KOPT-K1 (cell line): Measurements from ENCODE around the gene OSGIN1.

Source experiments
- H3K27ac ChIP-seq: fragments of 200-600 bp; sonication (generic); 2 replicates; pipeline ENCODE4 v1.5.1; 2016; ENCODE audit warnings: antibody characterized with exemption, mild to moderate bottlenecking, low read depth, low read length; ENCODE audit not compliant: poor library complexity, severe bottlenecking
- H3K36me3 ChIP-seq: fragments of 200-600 bp; sonication (generic); 2 replicates; pipeline ENCODE4 v1.5.1; 2017; ENCODE audit warnings: antibody characterized with exemption, mild to moderate bottlenecking, low read length, moderate library complexity; ENCODE audit not compliant: insufficient read depth
- H3K9me3 ChIP-seq: fragments of 200-600 bp; sonication (generic); 2 replicates; pipeline ENCODE4 v1.5.1; 2017; ENCODE audit warnings: antibody characterized with exemption, low read length, mild to moderate bottlenecking; ENCODE audit not compliant: insufficient read depth, poor library complexity, severe bottlenecking

Gene OSGIN1

DNA sequence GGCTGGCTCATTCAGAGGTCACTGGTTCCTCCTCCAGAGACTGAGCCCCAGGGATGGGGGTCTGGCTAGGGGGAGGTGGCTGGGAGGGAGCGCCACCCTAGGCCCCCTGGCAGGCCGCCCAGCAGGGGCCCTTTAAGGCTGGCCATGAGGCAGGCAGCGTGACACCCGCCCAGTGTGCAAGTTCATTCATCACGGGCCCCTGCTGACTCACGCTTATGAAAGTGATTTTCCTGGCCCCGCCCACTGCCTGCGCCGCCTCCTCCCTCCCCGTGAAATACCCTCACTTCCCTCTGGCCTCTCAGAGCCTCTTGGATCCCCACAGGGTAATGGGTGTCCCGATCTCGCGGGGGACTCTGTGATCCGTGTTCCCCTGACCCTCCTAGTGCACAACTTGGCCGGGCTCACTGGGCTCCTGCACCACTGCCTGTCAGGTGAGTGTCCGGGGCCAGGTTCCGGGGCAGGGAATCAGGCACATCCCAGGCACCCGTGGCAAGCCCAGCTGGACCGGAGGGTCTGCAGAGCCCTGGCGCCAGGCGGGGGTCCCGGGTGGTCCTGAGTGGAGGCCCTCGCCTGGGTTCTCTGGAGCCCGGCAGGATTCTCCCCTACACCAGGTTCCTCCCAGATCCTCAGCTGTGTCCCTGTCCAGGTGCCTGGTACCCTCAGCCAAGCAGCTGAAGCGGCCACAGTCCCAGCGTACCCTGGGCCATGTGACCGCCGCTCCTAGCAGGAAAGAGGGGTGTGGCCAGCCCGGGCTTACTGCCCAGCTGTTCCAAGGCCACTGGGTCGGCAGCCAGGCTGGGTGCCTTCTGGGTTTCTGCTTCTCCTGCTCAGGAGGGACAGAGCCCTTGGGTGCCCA, at the start of gene OSGIN1:
OSGIN1 (plus strand) TSS at position 301 of the 856 bp plus-strand sequence. CDS start 4,432 bp downstream, outside the sequence.
- Histone ChIP-seq H3K9me3 (no peaks in the 10 kb centered on the region), H3K27ac (no peak within 1 kb of the TSS), H3K36me3 (no peaks in the 10 kb centered on the region)

GRCh38 chr16:83903751-83904150, 49.3 kb upstream of the OSGIN1 start:
- Histone ChIP-seq H3K36me3 (peaks cover 14% of the 10 kb centered on the region), H3K27ac (no peak overlapping the region), H3K9me3 (no peaks in the 10 kb centered on the region)

DNA sequence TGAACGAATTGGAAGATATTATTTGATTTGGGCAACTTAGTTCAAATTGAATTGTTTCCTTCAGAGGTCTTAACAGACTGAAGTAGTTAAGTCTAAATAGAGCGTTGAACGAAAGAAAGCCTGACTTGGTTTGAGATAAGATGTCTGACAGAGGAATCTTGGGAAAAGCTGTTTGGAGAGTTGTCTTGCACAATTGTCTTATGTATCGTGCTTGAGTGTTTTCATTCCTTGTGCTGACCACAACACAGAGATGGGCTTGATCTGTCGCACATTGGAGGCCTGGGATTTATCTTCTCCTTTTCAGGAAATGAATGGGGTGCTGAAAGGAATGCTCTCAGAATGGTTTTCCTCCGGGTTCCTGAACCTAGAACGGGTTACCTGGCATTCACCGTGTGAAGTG, 46.4 kb upstream of the OSGIN1 start:
- peaks cover 36% of the 10 kb centered on the region for H3K36me3 ChIP-seq
- H3K27ac ChIP-seq: no peak overlapping the region
- no peaks in the 10 kb centered on the region for H3K9me3 ChIP-seq

DNA sequence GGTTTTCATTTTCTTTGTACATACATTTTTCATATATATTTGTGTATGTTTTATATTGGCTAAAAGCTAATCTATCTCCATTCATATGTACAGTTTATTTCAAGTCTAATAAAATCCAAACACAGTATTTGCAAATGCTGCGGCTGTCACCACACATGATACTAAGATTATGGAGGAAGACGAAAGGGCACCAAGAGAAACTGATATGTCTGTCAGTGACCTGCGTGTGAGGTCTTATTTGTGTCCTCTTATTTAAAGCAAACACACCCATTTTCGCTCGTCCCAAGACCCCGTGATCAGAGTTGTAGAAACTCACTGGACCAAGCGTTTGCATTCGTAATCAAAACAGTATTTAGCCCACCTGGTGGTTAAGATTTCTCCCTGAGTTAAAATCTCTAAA, 45.9 kb upstream of the OSGIN1 start:
- no peak overlapping the region for H3K27ac ChIP-seq
- no peaks in the 10 kb centered on the region for H3K9me3 ChIP-seq
- H3K36me3 ChIP-seq: peaks cover 40% of the 10 kb centered on the region

DNA sequence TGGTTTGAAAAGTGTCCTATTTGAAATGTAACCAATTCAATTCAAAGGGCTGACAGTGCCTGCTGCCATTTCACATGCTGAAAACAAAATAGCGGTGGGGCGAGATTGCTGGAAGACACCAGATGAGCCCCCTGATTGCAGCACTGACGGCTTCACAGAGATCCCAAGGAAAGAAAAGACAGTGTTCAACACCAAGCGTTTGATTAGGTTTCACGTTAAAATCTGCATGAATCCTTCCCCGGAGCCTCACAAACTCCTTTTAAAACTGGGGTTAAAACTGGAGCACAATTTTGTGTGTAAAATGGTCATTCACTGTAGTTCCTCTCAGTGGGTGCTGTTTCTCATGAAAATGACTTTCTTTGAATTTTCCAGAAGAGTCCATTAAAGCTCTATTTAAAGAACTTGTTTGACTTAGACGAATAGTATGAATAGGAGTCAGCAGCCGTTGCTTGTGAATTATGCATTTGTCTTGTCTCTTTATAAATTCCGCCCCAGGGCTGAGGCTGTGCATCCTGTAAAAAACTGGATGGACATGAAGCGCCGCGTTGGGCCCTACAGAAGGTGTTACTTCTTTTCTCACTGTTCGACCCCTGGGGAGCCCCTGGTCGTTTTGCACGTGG, 45.3 kb upstream of the OSGIN1 start:
- peaks cover 46% of the 10 kb centered on the region for H3K36me3 ChIP-seq
- no peak overlapping the region for H3K27ac ChIP-seq
- no peaks in the 10 kb centered on the region for H3K9me3 ChIP-seq

DNA sequence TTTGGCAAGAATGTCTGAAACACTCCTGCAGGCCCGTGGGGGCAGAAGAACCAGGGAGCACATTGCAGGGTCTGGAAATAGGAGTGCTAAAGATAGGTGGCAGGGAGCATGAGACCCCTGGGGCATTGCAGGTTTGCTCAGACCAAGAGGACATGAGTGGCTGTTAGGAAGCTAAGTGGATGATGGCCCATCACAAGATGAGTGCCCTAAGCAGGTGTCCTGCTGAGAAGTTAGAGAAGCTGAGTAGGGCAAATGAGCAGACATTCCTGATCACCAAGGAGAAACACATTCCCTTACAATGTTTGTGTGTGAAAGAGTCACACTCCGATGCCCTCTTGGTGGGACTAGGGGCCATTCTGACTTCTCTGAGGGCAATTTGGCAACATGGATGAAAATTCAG, 44.2 kb upstream of the OSGIN1 start:
- Histone ChIP-seq H3K9me3 (no peaks in the 10 kb centered on the region), H3K27ac (no peak overlapping the region), H3K36me3 (peaks cover 55% of the 10 kb centered on the region)

DNA sequence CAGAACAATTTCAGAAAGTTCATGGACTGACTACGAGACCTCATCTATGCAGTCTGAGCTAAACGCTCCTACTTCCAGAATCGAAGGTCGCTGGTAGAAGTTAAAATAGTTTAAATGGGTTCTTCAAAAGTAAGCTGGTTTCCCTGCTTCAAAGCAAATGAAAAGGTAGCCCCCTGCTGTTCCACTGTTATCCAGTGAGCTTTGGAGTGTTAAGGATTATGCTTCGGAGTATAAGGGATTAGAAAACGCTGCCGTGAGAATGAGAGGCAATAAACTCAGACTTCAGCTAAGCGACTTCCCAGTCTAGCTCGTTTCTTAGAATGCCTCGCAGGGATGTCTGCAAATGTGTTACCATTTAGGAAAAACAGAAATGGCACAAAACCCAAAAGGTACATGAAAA, 41.8 kb upstream of the OSGIN1 start:
- Histone ChIP-seq H3K27ac (no peak overlapping the region), H3K36me3 (peaks cover 77% of the 10 kb centered on the region), H3K9me3 (no peaks in the 10 kb centered on the region)

DNA sequence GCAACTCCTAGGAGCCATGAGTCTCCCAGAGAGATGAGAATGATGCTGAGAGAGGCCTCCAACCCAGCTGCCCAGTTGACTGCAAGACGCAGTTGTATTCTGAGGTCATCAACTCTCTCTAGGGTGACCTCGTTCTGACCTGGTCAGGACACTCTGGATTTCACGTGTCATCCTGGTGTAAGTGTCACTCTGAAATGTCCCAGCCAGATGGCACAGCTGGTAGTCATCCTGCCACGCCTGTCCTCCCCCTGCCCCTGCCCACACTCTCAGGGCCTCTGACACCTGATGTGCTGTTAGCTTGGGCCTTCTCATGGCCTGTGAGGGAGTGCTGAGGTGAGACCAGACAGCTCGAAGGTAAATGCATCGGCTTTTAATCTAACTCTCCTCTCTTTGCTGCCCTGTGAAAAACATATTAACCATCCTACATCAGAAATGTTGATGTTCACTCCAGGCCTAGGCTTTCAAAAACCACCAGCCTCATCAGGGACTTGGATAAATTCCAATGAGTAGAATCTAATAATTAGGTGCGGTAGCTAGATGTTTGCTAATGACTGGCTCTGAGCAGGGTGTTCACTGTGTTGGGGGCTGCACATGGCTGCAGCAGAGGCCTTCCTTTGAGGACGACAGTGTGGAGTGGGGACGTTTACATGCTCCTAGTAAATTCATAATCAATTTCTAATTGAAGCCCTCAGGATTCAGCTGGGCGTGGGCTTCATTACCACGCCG, 40.4 kb upstream of the OSGIN1 start:
- Histone ChIP-seq H3K27ac (no peak overlapping the region), H3K36me3 (peaks cover 78% of the 10 kb centered on the region), H3K9me3 (no peaks in the 10 kb centered on the region)

DNA sequence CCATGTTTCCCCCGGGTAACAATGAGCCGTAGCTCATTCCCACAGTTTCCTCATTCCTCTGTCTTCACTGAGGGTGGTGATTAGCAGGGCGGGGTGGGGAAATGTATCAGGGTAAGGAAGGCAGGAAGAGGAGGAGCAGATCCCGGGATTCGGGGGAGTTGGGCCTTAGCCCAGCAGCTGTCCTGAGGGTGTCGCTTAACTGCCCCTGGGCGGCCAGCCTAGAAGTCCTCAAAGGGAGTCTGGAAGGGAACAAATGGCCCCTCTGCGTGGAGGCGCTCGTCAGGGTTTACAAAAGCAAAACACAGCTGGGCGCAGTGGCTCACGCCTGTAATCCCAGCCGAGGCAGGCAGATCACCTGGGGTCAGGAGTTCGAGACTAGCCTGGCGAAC, 39.8 kb upstream of the OSGIN1 start:
- Histone ChIP-seq H3K36me3 (peaks cover 83% of the 10 kb centered on the region), H3K27ac (no peak overlapping the region), H3K9me3 (no peaks in the 10 kb centered on the region)

GRCh38 chr16:83914091-83914710, 38.8 kb upstream of the OSGIN1 start:
- peaks cover 83% of the 10 kb centered on the region for H3K36me3 ChIP-seq
- H3K27ac ChIP-seq: no peak overlapping the region
- H3K9me3 ChIP-seq: no peaks in the 10 kb centered on the region

- peaks cover 86% of the 10 kb centered on the region for H3K36me3 ChIP-seq
- H3K27ac ChIP-seq: no peak overlapping the region
- no peaks in the 10 kb centered on the region for H3K9me3 ChIP-seq
Measured at GRCh38 chr16:83915081-83915480, 38.0 kb upstream of the OSGIN1 start.

- no peak overlapping the region for H3K27ac ChIP-seq
- no peaks in the 10 kb centered on the region for H3K9me3 ChIP-seq
- H3K36me3 ChIP-seq: peaks cover 82% of the 10 kb centered on the region
Measured at GRCh38 chr16:83915491-83915890, 37.5 kb upstream of the OSGIN1 start.

GRCh38 chr16:83917152-83918120, 35.6 kb upstream of the OSGIN1 start:
- Histone ChIP-seq H3K9me3 (no peaks in the 10 kb centered on the region), H3K36me3 (peaks cover 65% of the 10 kb centered on the region)

GRCh38 chr16:83920894-83921491, 32.0 kb upstream of the OSGIN1 start:
- H3K36me3 ChIP-seq: peaks cover 34% of the 10 kb centered on the region; the same call in 1 of the 2 replicates
- H3K9me3 ChIP-seq: no peaks in the 10 kb centered on the region

More at GRCh38 chr16:83917152-83918120, 35.6 kb upstream of the OSGIN1 start:
- H3K27ac ChIP-seq: no peak overlapping the region

More at GRCh38 chr16:83920894-83921491, 32.0 kb upstream of the OSGIN1 start:
- H3K27ac ChIP-seq: no peak overlapping the region
